ENCODE results near the gene BNIP1.

BNIP1 gene

GRCh38 chr5:173197375-173197891, 53.1 kb downstream of the BNIP1 start:
- H3K4me3 ChIP-seq (ENCODE audit: low read length), result no peak overlapping the region
- peaks cover 2% of the 10 kb centered on the region; the same call in 1 of the 2 replicates for H3K27me3 ChIP-seq (ENCODE audit: control insufficient read depth, low read length)
- H3K4me2 ChIP-seq (ENCODE audit: low read length), result no peak overlapping the region
- H3K36me3 ChIP-seq (ENCODE audit: control insufficient read depth, low read length), result no peaks in the 10 kb centered on the region
- no peaks in the 10 kb centered on the region for H3F3A ChIP-seq (ENCODE audit: control insufficient read depth, insufficient read depth)
- H3K4me1 ChIP-seq (ENCODE audit: control insufficient read depth, low read length), result no peaks in the 10 kb centered on the region
- H3K9me3 ChIP-seq (ENCODE audit: control insufficient read depth, insufficient read depth, low read length), result no peaks in the 10 kb centered on the region
- H3K9me2 ChIP-seq (replicated peaks; ENCODE audit: control insufficient read depth, low read length), result no peaks in the 10 kb centered on the region
- H3K27ac ChIP-seq (ENCODE audit: low read depth, low read length), result no peak overlapping the region
- TF ChIP-seq EZH2phosphoT487 (IDR thresholded peaks at IDR 0.05; ENCODE audit: borderline replicate concordance, low read length), result no peak
- no peak for TF ChIP-seq CTCF (IDR thresholded peaks at IDR 0.05; ENCODE audit: low read depth, low read length, poor library complexity, severe bottlenecking)
- no peaks in the 10 kb centered on the region for H3K79me2 ChIP-seq (ENCODE audit: control insufficient read depth, low read length)
- no peaks in the 10 kb centered on the region for H4K20me1 ChIP-seq (ENCODE audit: control insufficient read depth, insufficient read depth, low read depth, low read length)

- Histone ChIP-seq H3K36me3 (ENCODE audit: control insufficient read depth, low read length) (no peaks in the 10 kb centered on the region), H3K4me3 (ENCODE audit: low read length) (no peak overlapping the region), H3K4me1 (ENCODE audit: control insufficient read depth, low read length) (no peaks in the 10 kb centered on the region), H3K79me2 (ENCODE audit: control insufficient read depth, low read length) (no peaks in the 10 kb centered on the region), H3K27me3 (ENCODE audit: control insufficient read depth, low read length) (peaks cover 8% of the 10 kb centered on the region; the same call in 1 of the 2 replicates), H3K27ac (ENCODE audit: low read depth, low read length) (no peak overlapping the region), H4K20me1 (ENCODE audit: control insufficient read depth, insufficient read depth, low read depth, low read length) (no peaks in the 10 kb centered on the region), H3F3A (ENCODE audit: control insufficient read depth, insufficient read depth) (no peaks in the 10 kb centered on the region), H3K4me2 (ENCODE audit: low read length) (no peak overlapping the region), H3K9me2 (replicated peaks; ENCODE audit: control insufficient read depth, low read length) (no peaks in the 10 kb centered on the region), H3K9me3 (ENCODE audit: control insufficient read depth, insufficient read depth, low read length) (no peaks in the 10 kb centered on the region)
- TF ChIP-seq EZH2phosphoT487 (IDR thresholded peaks at IDR 0.05; ENCODE audit: borderline replicate concordance, low read length) (no peak), CTCF (IDR thresholded peaks at IDR 0.05; ENCODE audit: low read depth, low read length, poor library complexity, severe bottlenecking) (no peak)
Measured at GRCh38 chr5:173198049-173198448, 53.7 kb downstream of the BNIP1 start.

- H3K27ac ChIP-seq (ENCODE audit: low read depth, low read length), result no peak overlapping the region
- no peaks in the 10 kb centered on the region for H3K36me3 ChIP-seq (ENCODE audit: control insufficient read depth, low read length)
- TF ChIP-seq CTCF (IDR thresholded peaks at IDR 0.05; ENCODE audit: low read depth, low read length, poor library complexity, severe bottlenecking), result no peak
- TF ChIP-seq EZH2phosphoT487 (IDR thresholded peaks at IDR 0.05; ENCODE audit: borderline replicate concordance, low read length), result no peak
- no peak overlapping the region for H3K4me3 ChIP-seq (ENCODE audit: low read length)
- H3K4me2 ChIP-seq (ENCODE audit: low read length), result no peak overlapping the region
- H3F3A ChIP-seq (ENCODE audit: control insufficient read depth, insufficient read depth), result no peaks in the 10 kb centered on the region
- H4K20me1 ChIP-seq (ENCODE audit: control insufficient read depth, insufficient read depth, low read depth, low read length), result no peaks in the 10 kb centered on the region
- H3K9me3 ChIP-seq (ENCODE audit: control insufficient read depth, insufficient read depth, low read length), result no peaks in the 10 kb centered on the region
- H3K27me3 ChIP-seq (ENCODE audit: control insufficient read depth, low read length), result peaks cover 8% of the 10 kb centered on the region; the same call in 1 of the 2 replicates
- H3K4me1 ChIP-seq (ENCODE audit: control insufficient read depth, low read length), result no peaks in the 10 kb centered on the region
- H3K9me2 ChIP-seq (replicated peaks; ENCODE audit: control insufficient read depth, low read length), result no peaks in the 10 kb centered on the region
- no peaks in the 10 kb centered on the region for H3K79me2 ChIP-seq (ENCODE audit: control insufficient read depth, low read length)
Measured at GRCh38 chr5:173200356-173200755, 56.0 kb downstream of the BNIP1 start.
